ENCODE data around the gene FOCAD.

FOCAD gene

GRCh38 chr9:20685769-20686168 is 1.7 kb downstream of the FOCAD start:
- Histone ChIP-seq H3K4me3 (ENCODE audit: low read length) (no peak overlapping the region), H3F3A (ENCODE audit: insufficient read depth, low read length) (no peaks in the 10 kb centered on the region), H3K36me3 (replicated peaks; ENCODE audit: insufficient read depth, low read length) (no peaks in the 10 kb centered on the region), H4K20me1 (ENCODE audit: insufficient read depth, low read length) (no peaks in the 10 kb centered on the region), H3K9me3 (replicated peaks; ENCODE audit: insufficient read depth, low read length) (no peaks in the 10 kb centered on the region), H3K27me3 (replicated peaks; ENCODE audit: insufficient read depth, low read length) (no peaks in the 10 kb centered on the region), H3K27ac (ENCODE audit: low read length) (no peak overlapping the region), H3K9ac (ENCODE audit: low read length) (no peak overlapping the region), H3K79me2 (ENCODE audit: low read length) (peaks cover 22% of the 10 kb centered on the region), H3K9me2 (replicated peaks; ENCODE audit: insufficient read depth, low read length) (no peaks in the 10 kb centered on the region), H2AFZ (ENCODE audit: low read length) (no peak overlapping the region), H3K4me2 (ENCODE audit: low read depth, low read length) (peak overlapping the region; percentile 70; the same call in 1 of the 2 replicates), H3K4me1 (ENCODE audit: low read length) (peaks cover 6% of the 10 kb centered on the region; the same call in 1 of the 2 replicates)
- no peak for DNase-seq
- TF ChIP-seq, protein P1, sequence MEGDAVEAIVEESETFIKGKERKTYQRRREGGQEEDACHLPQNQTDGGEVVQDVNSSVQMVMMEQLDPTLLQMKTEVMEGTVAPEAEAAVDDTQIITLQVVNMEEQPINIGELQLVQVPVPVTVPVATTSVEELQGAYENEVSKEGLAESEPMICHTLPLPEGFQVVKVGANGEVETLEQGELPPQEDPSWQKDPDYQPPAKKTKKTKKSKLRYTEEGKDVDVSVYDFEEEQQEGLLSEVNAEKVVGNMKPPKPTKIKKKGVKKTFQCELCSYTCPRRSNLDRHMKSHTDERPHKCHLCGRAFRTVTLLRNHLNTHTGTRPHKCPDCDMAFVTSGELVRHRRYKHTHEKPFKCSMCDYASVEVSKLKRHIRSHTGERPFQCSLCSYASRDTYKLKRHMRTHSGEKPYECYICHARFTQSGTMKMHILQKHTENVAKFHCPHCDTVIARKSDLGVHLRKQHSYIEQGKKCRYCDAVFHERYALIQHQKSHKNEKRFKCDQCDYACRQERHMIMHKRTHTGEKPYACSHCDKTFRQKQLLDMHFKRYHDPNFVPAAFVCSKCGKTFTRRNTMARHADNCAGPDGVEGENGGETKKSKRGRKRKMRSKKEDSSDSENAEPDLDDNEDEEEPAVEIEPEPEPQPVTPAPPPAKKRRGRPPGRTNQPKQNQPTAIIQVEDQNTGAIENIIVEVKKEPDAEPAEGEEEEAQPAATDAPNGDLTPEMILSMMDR (IDR thresholded peaks at IDR 0.05; ENCODE audit: low read length), result no peak
- TF ChIP-seq EZH2phosphoT487 (IDR thresholded peaks at IDR 0.05; ENCODE audit: low read length) (no peak), EZH2 (optimal IDR thresholded peaks at IDR 0.05; ENCODE audit: low read depth, low read length) (no peak)

- Histone ChIP-seq H3K27ac (ENCODE audit: low read length) (no peak overlapping the region), H3K9me2 (replicated peaks; ENCODE audit: insufficient read depth, low read length) (no peaks in the 10 kb centered on the region), H3K79me2 (ENCODE audit: low read length) (peaks cover 22% of the 10 kb centered on the region), H3F3A (ENCODE audit: insufficient read depth, low read length) (no peaks in the 10 kb centered on the region), H3K4me2 (ENCODE audit: low read depth, low read length) (no peak overlapping the region), H4K20me1 (ENCODE audit: insufficient read depth, low read length) (no peaks in the 10 kb centered on the region), H3K4me1 (ENCODE audit: low read length) (peaks cover 6% of the 10 kb centered on the region; the same call in 1 of the 2 replicates), H3K4me3 (ENCODE audit: low read length) (no peak overlapping the region), H2AFZ (ENCODE audit: low read length) (no peak overlapping the region), H3K9ac (ENCODE audit: low read length) (no peak overlapping the region), H3K36me3 (replicated peaks; ENCODE audit: insufficient read depth, low read length) (no peaks in the 10 kb centered on the region), H3K9me3 (replicated peaks; ENCODE audit: insufficient read depth, low read length) (no peaks in the 10 kb centered on the region), H3K27me3 (replicated peaks; ENCODE audit: insufficient read depth, low read length) (no peaks in the 10 kb centered on the region)
- no peak for DNase-seq
- TF ChIP-seq EZH2 (optimal IDR thresholded peaks at IDR 0.05; ENCODE audit: low read depth, low read length) (no peak), EZH2phosphoT487 (IDR thresholded peaks at IDR 0.05; ENCODE audit: low read length) (no peak)
- TF ChIP-seq, protein P1 (IDR thresholded peaks at IDR 0.05; ENCODE audit: low read length), result no peak
These were observed 5.8 kb downstream of the FOCAD start for GRCh38 chr9:20689833-20690232.

- Histone ChIP-seq H2AFZ (ENCODE audit: low read length) (no peak overlapping the region), H3K9ac (ENCODE audit: low read length) (no peak overlapping the region), H3K9me3 (replicated peaks; ENCODE audit: insufficient read depth, low read length) (no peaks in the 10 kb centered on the region), H4K20me1 (ENCODE audit: insufficient read depth, low read length) (no peaks in the 10 kb centered on the region), H3K9me2 (replicated peaks; ENCODE audit: insufficient read depth, low read length) (no peaks in the 10 kb centered on the region), H3K79me2 (ENCODE audit: low read length) (0 out of 2 replicates have a peak, but pooled peaks cover 4% of the 10 kb centered on the region), H3K4me2 (ENCODE audit: low read depth, low read length) (no peak overlapping the region), H3K4me1 (ENCODE audit: low read length) (no peaks in the 10 kb centered on the region), H3K27me3 (replicated peaks; ENCODE audit: insufficient read depth, low read length) (no peaks in the 10 kb centered on the region), H3K4me3 (ENCODE audit: low read length) (no peak overlapping the region), H3K27ac (ENCODE audit: low read length) (no peak overlapping the region), H3K36me3 (replicated peaks; ENCODE audit: insufficient read depth, low read length) (no peaks in the 10 kb centered on the region), H3F3A (ENCODE audit: insufficient read depth, low read length) (no peaks in the 10 kb centered on the region)
- TF ChIP-seq EZH2phosphoT487 (IDR thresholded peaks at IDR 0.05; ENCODE audit: low read length) (no peak), EZH2 (optimal IDR thresholded peaks at IDR 0.05; ENCODE audit: low read depth, low read length) (no peak)
- TF ChIP-seq, protein P1 (IDR thresholded peaks at IDR 0.05; ENCODE audit: low read length), result no peak
- no peak for DNase-seq
These were observed 8.5 kb downstream of the FOCAD start for GRCh38 chr9:20692554-20692953.
